Heart left ventricle (tissue), 16 donors: ENCODE measurements around the gene C19orf44. TPM values are rescaled to one million over a fixed set of nuclear protein-coding genes. Genes with fewer than 3 reads are reported as not detected.
"Not testable (repeated sequence)": the region's sequence is repeated elsewhere in the genome, so short reads cannot be mapped to it uniquely, and the experiment has no call there.

Experiments
- ATAC-seq, 4 donors: fragments of 200-7000 bp; cut with Tn5 transposase; one replicate each; pipeline ENCODE4 v1.9.1; 2020 to 2022; ENCODE audit warnings: moderate library complexity in 4 of 4, mild to moderate bottlenecking in 3 of 4, moderate number of reproducible peaks in 1 of 4
- DNase-seq, 5 donors: peaks; one replicate each; pipeline ENCODE4 v3.0.0-alpha.2; 2020
- H3K27ac ChIP-seq, 12 donors: fragments of 200-600 bp; sonication (generic) in 4 of 12; one replicate each; pipeline versions ENCODE4 v1.5.0 to v1.8.0; 2016 to 2022; ENCODE audit warnings: mild to moderate bottlenecking in 2 of 12
- H3K27me3 ChIP-seq, 9 donors: fragments of 200-600 bp; sonication (generic) in 2 of 9; one replicate each; pipeline versions ENCODE4 v1.5.1 to v1.8.0; 2016 to 2022; ENCODE audit warnings: mild to moderate bottlenecking in 3 of 9
- H3K36me3 ChIP-seq, 9 donors: fragments of 200-600 bp; sonication (generic) in 2 of 9; one replicate each; pipeline versions ENCODE4 v1.5.0 to v1.8.0; 2018 to 2022; ENCODE audit warnings: mild to moderate bottlenecking in 2 of 9
- H3K4me1 ChIP-seq, 12 donors: fragments of 200-600 bp; sonication (generic) in 4 of 12; one replicate each; pipeline versions ENCODE4 v1.5.0 to v1.8.0; 2016 to 2022; ENCODE audit warnings: mild to moderate bottlenecking in 3 of 12
- H3K4me3 ChIP-seq, 12 donors: fragments of 200-600 bp; sonication (generic) in 4 of 12; one replicate each; pipeline versions ENCODE4 v1.5.0 to v1.8.0; 2017 to 2022; ENCODE audit warnings: mild to moderate bottlenecking in 9 of 12, moderate library complexity in 4 of 12
- H3K9me3 ChIP-seq, 12 donors: fragments of 200-600 bp; sonication (generic) in 4 of 12; one replicate each; pipeline versions ENCODE4 v1.5.0 to v1.8.0; 2016 to 2022; ENCODE audit warnings: mild to moderate bottlenecking in 1 of 12
- CTCF ChIP-seq, 12 donors: fragments of 200-600 bp; sonication (generic) in 4 of 12; IDR thresholded peaks; one replicate each; pipeline versions ENCODE4 v1.5.0 to v1.8.0; 2018 to 2022; ENCODE audit warnings: antibody characterized with exemption in 12 of 12, mild to moderate bottlenecking in 5 of 12
- POLR2A ChIP-seq, 2 donors: fragments of 450-650 bp; IDR thresholded peaks; one replicate each; pipeline ENCODE4 v1.6.1; 2017; ENCODE audit warnings: antibody characterized with exemption in 2 of 2, mild to moderate bottlenecking in 2 of 2, moderate library complexity in 2 of 2
- WGBS, 4 donors: extraction: QIAGEN DNeasy Blood & Tissue Kit in 2 of 4; methylation state at CpG; one replicate each; pipeline versions ENCODE4 v1.1.5 to v1.1.7; 2013 to 2018; 5-methylcytosine and 5-hydroxymethylcytosine counted together
- intact Hi-C, 10 donors: fragments of 100-400 bp; cut with DNase I; formaldehyde crosslinking; loops; one replicate each; pipeline versions ENCODE4 v1.11.1 to v1.14.2; 2022
- polyA plus RNA-seq, 2 donors: library from polyadenylated mRNA; stranded (reverse); fragments of 200-250 nt; gene quantifications; one replicate each; pipeline ENCODE4 v1.2.3, GENCODE V29; 2013
- total RNA-seq, 9 donors: library from RNA; depleted of rRNA in 2 of 9; stranded (reverse); fragments of >200 nt in 2 of 9; fragmentation: NEBNext Ultra II Directional in 3 of 9; extraction: Animal tissue kit (Norgen Biotek cat#: 25700) in 3 of 9; gene quantifications; one replicate each; pipeline versions ENCODE4 v1.1.0 to v1.2.4, GENCODE V29; 2016 to 2023
- donor health status: ischemic (EF 13 %, LVEDD 7.1; RV severe dilation, severe dysfunction).
- donor health status: healthy with polysubstance abuse.
- donor health status: DM: no; HTN: yes; CAD: no.
- donor health status: DM: no; HTN: no; CAD: no.
- donor health status: ischemic (EF 25% LVEDD 6.9; RV normal size, moderate dysfunction).
- donor health status: ischemic (EF 25% LVEDD 5.7; RV mildly dilated, moderate dysfunction).
- donor health status: healthy.
- donor health status: DM: yes; HTN: yes; CAD: no.
- donor health status: ischemic (EF 35%, LVEDD 5.7; RV mildly dilated, moderate dysfunction).
- donor health status: nonischemic (EF 11% LVEDD 7.7; RV severe dilation, severe dysfunction).
- donor health status: DM: yes; HTN: yes; CAD: no.
- donor health status: PGD.
- donor health status: ischemic (EF 29% LVEDD 5.4; RV normal size, mild dysfunction).
- donor health status: nonischemic (EF 23%, LVEDD 6.1; RV moderate dilation, normal function).

Gene C19orf44
- total and polyA plus RNA-seq, 11 donors: 1.6 to 4.8 (median 3.3) TPM

GRCh38 chr19:16496613-16496983 is 404 bp downstream of the C19orf44 start:
- peaks cover 0 to 18% (median 5%) of the 10 kb centered on the region in 12 donors for H3K4me1 ChIP-seq
- H3K9me3 ChIP-seq: no peaks in the 10 kb centered on the region
- H3K27ac ChIP-seq: peak overlapping the region in 11 of 12 donors; percentile 52 to 83 (median 81)
- DNase-seq: peak in 4 of 5 donors; percentile 26 to 75 (median 47)
- WGBS, 4 donors: 10 to 32% (median 15%) methylated on average over 16 of the region's 16 CpGs
- peak overlapping the region; percentile 53 to 85 (median 72) for H3K4me3 ChIP-seq
- H3K36me3 ChIP-seq: peaks cover 0 to 12% (median 6%) of the 10 kb centered on the region in 9 donors
- ATAC-seq: peak in 3 of 4 donors; percentile 4 to 32 (median 27)
- intact Hi-C loops: loop anchor here in 3 of 10 donors (2.0 to 10.0 kb wide), 3 partner anchors 46 to 52 kb away; partner anchors contain the start of gene CHERP (in 2 of the 3)
- TF ChIP-seq POLR2A (IDR thresholded peaks at IDR 0.05) (no peak), CTCF (IDR thresholded peaks at IDR 0.05) (no peak)
- H3K27me3 ChIP-seq: no peaks in the 10 kb centered on the region

GRCh38 chr19:16497042-16497441 is 848 bp downstream of the C19orf44 start:
- Histone ChIP-seq H3K4me3 (peak overlapping the region in 11 of 12 donors; percentile 53 to 85 (median 72)), H3K4me1 (peaks cover 0 to 18% (median 5%) of the 10 kb centered on the region in 12 donors), H3K36me3 (peaks cover 0 to 16% (median 6%) of the 10 kb centered on the region in 9 donors), H3K9me3 (no peaks in the 10 kb centered on the region), H3K27me3 (no peaks in the 10 kb centered on the region), H3K27ac (peak overlapping the region in 10 of 12 donors; percentile 52 to 83 (median 81))
- intact Hi-C loops: loop anchor here in 3 of 10 donors (2.0 to 10.0 kb wide), 3 partner anchors 45 to 52 kb away; partner anchors contain the start of gene CHERP (in 2 of the 3)
- 88 to 92% (median 91%) methylated on average over 12 of the region's 12 CpGs for WGBS, 4 donors
- TF ChIP-seq CTCF (IDR thresholded peaks at IDR 0.05): no peak
- no peak for TF ChIP-seq POLR2A (IDR thresholded peaks at IDR 0.05)
- no peak for ATAC-seq
- no peak for DNase-seq

- ATAC-seq (no peak), DNase-seq (no peak)
- H3K4me3 ChIP-seq: no peak overlapping the region
- no peak overlapping the region for H3K27ac ChIP-seq
- intact Hi-C loops: loop anchor here in 3 of 10 donors (2.0 to 10.0 kb wide), 3 partner anchors 44 to 53 kb away; partner anchors contain the start of gene CHERP (in 2 of the 3)
- H3K9me3 ChIP-seq: no peaks in the 10 kb centered on the region
- TF ChIP-seq POLR2A (IDR thresholded peaks at IDR 0.05) (no peak), CTCF (IDR thresholded peaks at IDR 0.05) (no peak)
- 91 to 96% (median 94%) methylated on average over 6 of the region's 6 CpGs for WGBS, 4 donors
- no peaks in the 10 kb centered on the region for H3K27me3 ChIP-seq
- H3K4me1 ChIP-seq: peaks cover 0 to 18% (median 5%) of the 10 kb centered on the region in 12 donors
- H3K36me3 ChIP-seq: peaks cover 0 to 24% (median 9%) of the 10 kb centered on the region in 9 donors
These were observed 1.6 kb downstream of the C19orf44 start for GRCh38 chr19:16497837-16498236.

- Histone ChIP-seq H3K9me3 (no peaks in the 10 kb centered on the region), H3K4me3 (no peak overlapping the region), H3K4me1 (peaks cover 0 to 2% (median 0%) of the 10 kb centered on the region in 12 donors), H3K36me3 (peaks cover 0 to 73% (median 29%) of the 10 kb centered on the region in 9 donors), H3K27ac (no peak overlapping the region), H3K27me3 (no peaks in the 10 kb centered on the region)
- DNase-seq (no peak), ATAC-seq (no peak)
- WGBS, 4 donors: 86 to 94% (median 88%) methylated on average over 3 of the region's 3 CpGs
- TF ChIP-seq CTCF (IDR thresholded peaks at IDR 0.05): no peak
- no peak for TF ChIP-seq POLR2A (IDR thresholded peaks at IDR 0.05)
- intact Hi-C loops: no loop called here
These were observed 8.1 kb downstream of the C19orf44 start for GRCh38 chr19:16504271-16504670.

- WGBS, 4 donors: 89 to 93% (median 91%) methylated on average over 11 of the region's 11 CpGs
- H3K4me3 ChIP-seq, H3K27ac ChIP-seq, H3K27me3 ChIP-seq, intact Hi-C loops, H3K9me3 ChIP-seq, DNase-seq, ATAC-seq: not testable (repeated sequence)
- Histone ChIP-seq H3K36me3 (peaks cover 0 to 80% (median 29%) of the 10 kb centered on the region in 9 donors), H3K4me1 (peaks cover 0 to 18% (median 0%) of the 10 kb centered on the region in 12 donors)
These were observed 10.0 kb downstream of the C19orf44 start for GRCh38 chr19:16506161-16506560.
